HS-5 (cell line): ENCODE results near the gene WDR93.
"Not testable (repeated sequence)": the region's sequence is repeated elsewhere in the genome, so short reads cannot be mapped to it uniquely, and the experiment has no call there.

ENCODE experiments used
- DNase-seq: peaks from one replicate; pipeline ENCODE4 v3.0.0-alpha.2; 2012; ENCODE audit warnings: low read depth

Gene WDR93

GRCh38 chr15:89772932-89773583 lies 82.4 kb downstream of the WDR93 start:
- DNase-seq: no peak

- no peak for DNase-seq
Measured at GRCh38 chr15:89774492-89774891, 83.9 kb downstream of the WDR93 start.

DNA sequence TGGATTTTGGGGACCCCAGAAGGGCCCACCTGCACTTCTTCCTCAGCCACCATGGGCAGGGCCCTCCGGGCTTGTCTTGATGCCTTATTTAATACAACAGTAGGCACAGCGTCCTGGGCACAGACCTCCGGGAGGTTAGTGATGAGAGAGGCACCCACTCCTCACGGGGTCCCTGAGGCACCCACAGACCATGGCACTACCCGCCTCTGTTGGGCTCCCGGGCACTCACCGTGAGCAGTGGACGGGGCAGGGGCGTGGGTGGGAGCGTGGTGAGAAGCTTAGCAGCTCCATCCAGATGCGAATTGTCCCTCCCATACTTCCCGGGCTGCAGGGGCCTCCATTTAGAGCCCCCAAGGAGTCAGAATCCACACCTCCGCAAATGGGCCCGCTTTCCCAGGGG lies 85.2 kb downstream of the WDR93 start:
- no peak for DNase-seq

DNA sequence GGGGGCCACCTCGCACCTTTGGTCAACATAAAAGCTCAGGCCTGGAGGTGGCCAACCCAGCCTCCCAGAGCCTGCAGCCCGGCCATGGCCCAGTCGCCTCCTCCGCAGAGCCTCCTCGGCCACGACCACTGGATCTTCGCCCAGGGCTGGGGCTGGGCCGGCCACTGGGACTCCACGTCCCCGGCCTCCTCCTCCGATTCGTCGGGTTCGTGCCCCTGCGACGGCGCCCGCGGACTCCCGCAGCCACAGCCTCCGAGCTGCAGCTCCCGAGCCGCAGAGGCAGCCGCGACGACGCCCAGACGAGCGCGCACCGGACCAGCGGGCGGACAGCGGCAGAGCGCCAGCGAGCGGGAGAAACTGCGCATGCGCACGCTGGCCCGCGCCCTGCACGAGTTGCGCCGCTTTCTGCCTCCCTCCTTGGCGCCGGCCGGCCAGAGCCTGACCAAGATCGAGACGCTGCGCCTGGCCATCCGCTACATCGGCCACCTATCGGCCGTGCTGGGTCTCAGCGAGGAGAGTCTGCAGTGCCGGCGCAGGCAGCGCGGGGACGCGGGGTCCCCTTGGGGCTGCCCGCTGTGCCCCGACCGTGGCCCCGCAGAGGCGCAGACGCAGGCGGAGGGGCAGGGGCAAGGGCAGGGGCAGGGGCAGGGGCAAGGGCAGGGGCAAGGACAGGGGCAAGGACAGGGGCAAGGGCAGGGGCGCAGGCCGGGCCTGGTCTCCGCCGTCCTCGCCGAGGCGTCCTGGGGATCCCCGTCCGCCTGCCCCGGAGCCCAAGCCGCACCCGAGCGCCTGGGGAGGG lies 85.9 kb downstream of the WDR93 start, which contains the start of gene MESP2:
Gene MESP2, plus strand, starts transcription at position 59 of the 799 bp plus-strand sequence. Its CDS starts 26 bp downstream, at position 85.
- no peak for DNase-seq

DNA sequence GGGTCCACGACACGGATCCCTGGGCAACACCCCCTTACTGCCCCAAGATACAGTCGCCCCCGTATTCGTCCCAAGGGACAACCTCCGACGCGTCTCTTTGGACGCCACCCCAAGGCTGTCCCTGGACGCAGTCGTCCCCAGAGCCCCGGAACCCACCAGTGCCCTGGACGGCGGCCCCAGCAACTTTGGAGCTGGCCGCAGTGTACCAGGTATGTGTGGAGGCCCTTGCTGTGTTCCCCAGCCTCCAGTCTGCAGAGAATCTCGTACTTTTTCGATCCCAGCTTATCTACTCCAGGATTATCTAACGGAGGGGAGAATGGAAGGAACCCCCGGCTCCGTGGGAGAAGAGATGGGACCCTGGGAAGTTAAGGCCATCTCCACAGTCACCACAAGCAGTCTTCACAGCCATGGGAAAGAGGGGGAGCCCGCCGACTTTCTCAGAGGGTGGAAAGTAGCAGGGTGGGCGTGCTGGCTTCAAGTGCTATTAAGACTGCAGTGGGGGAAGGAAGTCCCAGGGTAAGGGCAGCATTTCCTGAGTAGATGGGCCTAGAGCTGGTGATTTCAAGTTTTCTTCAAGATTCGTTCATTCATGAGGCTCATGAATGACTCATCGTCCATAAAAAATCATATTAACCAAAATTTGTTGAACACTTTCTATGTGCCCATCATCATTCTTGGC lies 86.6 kb downstream of the WDR93 start:
- DNase-seq: no peak

DNA sequence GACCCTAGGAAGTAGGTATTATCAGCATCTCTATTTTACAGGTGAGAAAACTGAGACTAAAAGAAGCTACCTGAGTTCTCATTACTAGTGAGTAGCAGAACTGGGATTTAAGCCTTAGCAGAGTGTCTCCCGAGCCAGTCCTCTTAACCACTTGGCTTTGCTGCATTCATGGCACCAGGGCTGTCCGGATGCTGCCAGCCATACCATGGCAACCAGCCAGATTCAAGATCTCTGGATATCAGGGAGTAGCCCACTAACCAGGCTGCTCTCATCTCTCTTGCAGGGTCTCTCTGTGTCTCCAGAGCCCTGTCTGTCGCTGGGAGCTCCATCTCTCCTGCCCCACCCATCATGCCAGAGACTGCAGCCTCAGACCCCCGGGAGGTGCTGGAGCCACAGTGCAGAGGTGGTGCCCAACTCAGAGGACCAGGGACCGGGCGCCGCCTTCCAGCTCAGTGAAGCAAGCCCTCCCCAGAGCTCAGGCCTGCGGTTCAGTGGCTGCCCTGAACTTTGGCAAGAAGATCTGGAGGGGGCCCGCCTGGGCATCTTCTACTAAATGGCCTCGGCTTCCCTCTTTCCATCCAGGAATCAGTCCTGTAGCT lies 87.3 kb downstream of the WDR93 start:
- DNase-seq: no peak

- DNase-seq: no peak
Measured at GRCh38 chr15:89778861-89779260, 88.2 kb downstream of the WDR93 start.

DNA sequence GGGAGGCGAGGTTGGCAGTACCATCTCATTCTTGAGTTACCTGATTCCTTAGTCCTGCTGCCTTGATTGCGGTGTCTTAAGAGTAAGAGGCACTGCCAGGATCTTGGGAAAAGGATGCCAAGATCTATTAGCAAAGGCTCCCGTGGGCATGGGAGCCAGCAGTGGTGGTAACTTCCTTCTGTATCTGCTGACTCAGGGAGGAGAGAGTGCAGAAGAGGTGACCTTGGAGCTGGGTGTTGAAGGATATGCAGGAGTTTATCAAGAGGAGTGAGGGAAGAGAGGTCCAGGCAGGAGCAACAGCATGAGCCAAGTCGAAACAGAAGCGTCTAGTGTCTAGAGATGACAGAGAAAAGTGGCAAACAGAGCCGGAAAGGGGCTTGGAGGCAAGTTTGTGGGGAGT lies 90.0 kb downstream of the WDR93 start:
- no peak for DNase-seq

DNA sequence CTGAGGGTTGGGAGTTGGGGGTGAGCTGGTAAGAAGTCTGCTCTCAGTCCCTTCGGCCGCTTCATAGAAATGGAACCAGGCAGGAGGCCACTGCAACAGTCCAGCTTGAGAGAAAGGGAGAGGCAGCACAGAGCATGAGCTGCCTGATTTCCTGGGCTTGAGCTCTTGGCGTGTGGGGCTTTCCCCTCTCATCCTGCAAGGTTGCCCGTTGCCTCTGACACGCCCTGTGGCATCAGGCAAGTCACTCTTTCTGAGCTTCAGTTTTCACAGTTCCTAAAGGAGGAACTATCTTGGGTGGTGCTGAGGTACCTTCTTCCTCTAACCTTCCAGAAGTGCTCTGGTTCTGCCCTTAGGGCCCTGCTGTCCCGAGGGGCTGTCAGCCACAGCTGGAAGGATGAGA lies 90.4 kb downstream of the WDR93 start:
- no peak for DNase-seq

DNA sequence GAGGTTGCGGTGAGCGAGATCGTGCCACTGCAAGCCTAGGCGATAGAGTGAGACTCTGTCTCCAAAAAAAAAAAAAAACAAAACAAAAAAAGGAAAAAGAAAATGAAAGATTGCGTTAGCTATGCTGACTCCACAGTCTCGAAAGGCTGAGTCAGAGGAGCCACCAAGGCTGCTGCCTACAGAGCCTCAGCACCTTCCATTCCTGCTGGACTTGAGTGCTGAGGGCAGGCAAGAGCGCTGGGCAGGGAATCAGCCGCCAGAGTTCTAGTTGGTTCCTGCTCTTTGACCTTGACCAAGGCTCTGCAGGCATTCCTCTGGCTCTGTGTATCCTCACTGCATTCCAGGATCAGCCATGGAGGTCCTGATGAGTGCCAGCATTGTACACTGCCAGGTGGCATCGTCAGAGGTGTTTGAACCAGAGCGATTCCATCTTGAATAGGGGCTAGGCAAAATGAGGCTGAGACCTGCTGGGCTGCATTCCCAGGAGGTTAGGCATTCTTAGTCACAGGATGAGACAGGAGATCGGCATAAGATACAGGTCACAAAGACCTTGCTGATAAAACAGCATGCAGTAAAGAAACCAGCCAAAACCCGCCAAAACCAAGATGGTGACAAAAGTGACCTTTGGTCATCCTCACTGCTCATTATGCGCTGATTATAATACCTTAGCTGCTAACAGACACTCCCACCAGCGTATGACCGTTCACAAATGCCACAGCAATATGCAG lies 91.4 kb downstream of the WDR93 start:
- no peak for DNase-seq

DNA sequence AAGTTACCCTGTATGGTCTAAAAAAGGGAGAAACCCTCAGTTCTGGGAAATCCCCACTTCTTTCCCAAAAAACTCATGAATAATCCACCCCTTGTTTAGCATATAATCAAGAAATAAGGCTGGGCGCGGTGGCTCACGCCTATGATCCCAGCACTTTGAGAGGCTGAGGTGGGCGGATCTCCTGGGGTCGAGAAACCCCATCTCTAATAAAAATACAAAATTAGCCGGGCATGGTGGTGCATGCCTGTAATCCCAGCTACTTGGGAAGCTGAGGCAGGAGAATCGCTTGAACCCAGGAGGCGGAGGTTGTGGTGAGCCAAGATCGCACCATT lies 92.0 kb downstream of the WDR93 start:
- DNase-seq: not testable (repeated sequence)

GRCh38 chr15:89783111-89783860 lies 92.7 kb downstream of the WDR93 start:
- DNase-seq: no peak

DNA sequence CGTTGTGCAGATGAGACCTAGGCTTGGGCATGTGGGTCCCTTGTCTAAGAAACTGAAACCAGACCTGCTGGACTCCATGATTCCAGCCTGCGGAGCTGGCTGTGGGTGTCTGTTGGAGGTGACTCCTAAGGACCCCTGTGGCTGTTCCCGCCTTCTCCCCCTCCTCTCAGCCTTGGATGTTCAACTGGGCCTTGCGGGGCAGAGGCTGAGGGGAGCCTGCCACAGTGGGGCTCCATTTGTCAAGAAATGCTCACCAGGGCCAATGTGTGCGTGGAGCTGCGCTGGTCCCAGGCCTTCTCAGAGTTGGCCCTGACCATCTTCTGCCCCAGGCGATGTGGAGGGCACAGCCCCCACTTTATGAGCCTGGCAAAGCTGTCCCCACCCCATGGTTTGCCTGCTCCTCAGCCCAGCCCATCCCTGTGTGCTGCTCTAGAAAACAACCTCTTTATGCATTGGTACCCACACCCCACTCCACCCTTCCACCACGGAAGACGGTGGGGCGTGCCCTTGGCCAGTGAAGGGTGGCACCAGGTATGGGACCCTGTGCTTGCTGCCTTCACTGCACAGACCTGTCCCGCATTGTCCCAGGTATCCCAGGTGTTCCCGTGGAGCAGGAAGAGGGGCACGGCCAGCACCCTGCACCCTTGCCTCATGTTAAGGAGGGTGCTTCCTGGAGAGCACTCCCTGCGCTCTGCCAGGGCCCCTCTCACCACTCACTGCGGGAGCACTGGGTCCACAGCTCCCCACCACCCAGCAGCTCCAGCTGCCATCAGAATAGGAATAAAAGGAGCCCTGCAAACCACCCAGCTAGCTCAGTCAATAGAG lies 93.5 kb downstream of the WDR93 start:
- no peak for DNase-seq

- no peak for DNase-seq
Measured at GRCh38 chr15:89784686-89784960, 94.0 kb downstream of the WDR93 start.

DNA sequence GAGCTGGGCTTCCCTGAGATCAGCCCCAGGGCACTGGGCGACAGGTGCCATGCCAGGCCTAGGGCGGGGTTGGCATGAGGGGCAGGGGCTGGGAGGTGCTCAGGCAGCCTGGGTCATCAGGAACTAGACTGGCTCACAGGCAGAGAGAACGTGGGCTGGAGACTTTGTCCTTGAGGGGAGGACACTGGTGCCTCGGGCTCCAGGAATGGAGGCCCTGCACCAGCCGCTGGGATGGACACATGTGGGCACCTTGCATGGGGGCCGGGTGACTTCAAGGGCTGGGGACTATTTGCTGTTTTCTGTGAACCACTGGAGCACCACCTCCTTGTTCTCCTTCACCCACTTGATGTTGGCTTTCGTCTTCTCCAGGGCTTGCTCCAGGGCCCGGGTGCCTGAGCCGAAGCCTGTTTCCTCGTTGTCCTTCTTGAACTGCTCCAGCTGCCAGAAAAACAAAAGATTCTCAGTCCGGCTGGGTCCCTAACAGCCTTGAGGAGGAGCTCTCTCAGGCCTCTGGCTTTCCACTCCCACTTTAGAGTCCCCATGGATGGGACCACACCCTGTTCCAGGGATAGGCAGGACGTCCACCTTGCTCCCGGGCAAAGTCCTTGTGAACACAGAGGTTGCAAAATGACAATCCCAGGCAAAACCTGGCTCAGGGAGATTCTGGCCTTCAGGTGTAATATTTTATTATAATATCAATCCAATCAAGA lies 94.6 kb downstream of the WDR93 start:
- DNase-seq: no peak

DNA sequence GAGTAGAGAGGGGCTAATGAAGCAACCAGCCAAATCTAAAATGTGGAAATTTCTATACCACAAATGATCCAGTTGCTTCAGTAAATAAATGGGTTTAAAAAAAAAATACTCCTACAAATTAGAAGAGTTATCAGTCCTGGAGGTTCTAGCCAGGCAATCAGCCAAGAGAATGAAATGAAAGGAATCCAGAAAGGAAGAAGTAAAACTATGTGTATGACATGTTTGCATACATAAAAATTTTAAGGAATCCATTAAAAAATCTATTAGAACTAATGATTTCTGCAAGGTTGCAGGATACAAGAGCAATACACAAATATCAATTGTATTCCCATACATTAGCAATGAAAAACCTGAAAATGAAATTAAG lies 95.1 kb downstream of the WDR93 start:
- no peak for DNase-seq

GRCh38 chr15:89787944-89788343 lies 97.3 kb downstream of the WDR93 start:
- no peak for DNase-seq

DNA sequence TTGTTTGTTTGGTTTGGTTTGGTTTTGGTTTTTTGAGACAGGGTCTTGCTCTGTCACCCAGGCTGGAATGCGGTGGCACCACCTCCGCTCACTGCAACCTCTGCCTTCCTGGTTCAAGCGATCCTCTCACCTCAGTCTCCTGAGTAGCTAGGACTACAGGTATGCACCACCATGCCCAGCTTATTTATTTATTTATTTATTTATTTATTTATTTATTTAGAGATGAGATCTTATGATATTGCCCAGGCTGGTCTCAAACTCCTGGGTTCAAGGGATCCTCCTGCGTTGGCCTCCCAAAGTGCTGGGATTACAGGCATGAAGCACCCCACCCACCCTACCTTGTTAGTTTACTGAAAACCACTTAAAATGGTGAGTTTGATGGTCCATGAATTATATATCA lies 98.0 kb downstream of the WDR93 start:
- not testable (repeated sequence) for DNase-seq

DNA sequence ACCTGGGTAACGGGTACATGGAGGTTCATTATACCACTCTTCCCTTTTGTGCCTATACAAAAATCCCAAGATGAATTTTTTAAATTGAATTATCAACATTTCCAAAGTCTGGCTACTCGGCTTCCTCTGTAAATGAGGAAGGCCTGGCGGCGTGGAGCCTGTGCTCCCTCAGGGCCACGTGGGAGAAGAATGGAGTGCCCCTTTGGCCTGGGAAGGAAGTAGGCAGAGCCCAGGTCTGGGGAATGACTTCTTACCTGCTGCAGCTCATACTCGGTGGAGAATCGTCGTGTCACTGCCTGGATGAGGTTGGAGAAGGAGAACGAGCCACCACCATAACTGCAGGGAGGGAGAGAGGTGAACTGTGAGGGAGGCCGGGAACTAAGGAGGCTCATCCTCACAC lies 99.6 kb downstream of the WDR93 start:
- no peak for DNase-seq

- no peak for DNase-seq
Measured at GRCh38 chr15:89790661-89791060, 100.0 kb downstream of the WDR93 start.
